Esophagus (tissue), 2 donors: ENCODE results near the gene XG. TPM values are rescaled to one million over a fixed set of nuclear protein-coding genes. Genes with fewer than 3 reads are reported as not detected.

Experiments
- H3K27ac ChIP-seq, 2 donors: one replicate each; pipeline ENCODE4 v1.5.1; 2013; ENCODE audit warnings: low read depth in 2 of 2, mild to moderate bottlenecking in 2 of 2, inconsistent platforms in 1 of 2, low read length in 1 of 2, moderate library complexity in 1 of 2
- H3K27me3 ChIP-seq, 2 donors: one replicate each; pipeline ENCODE4 v1.6.1; 2013; ENCODE audit warnings: low read length in 2 of 2, control low read depth in 1 of 2, mild to moderate bottlenecking in 1 of 2; ENCODE audit not compliant: insufficient read depth in 2 of 2, control insufficient read depth in 1 of 2
- H3K36me3 ChIP-seq, 2 donors: one replicate each; pipeline ENCODE4 v1.6.1; 2013; ENCODE audit warnings: low read length in 1 of 2; ENCODE audit not compliant: control insufficient read depth in 2 of 2, insufficient read depth in 2 of 2
- H3K4me1 ChIP-seq, 2 donors: one replicate each; pipeline ENCODE4 v1.6.1; 2013; ENCODE audit warnings: low read length in 1 of 2; ENCODE audit not compliant: control insufficient read depth in 2 of 2, insufficient read depth in 2 of 2
- H3K4me3 ChIP-seq, 2 donors: one replicate each; pipeline ENCODE4 v1.5.1; 2013; ENCODE audit warnings: low read length in 2 of 2, mild to moderate bottlenecking in 2 of 2, low read depth in 1 of 2, moderate library complexity in 1 of 2
- H3K9me3 ChIP-seq, 2 donors: one replicate each; pipeline ENCODE4 v1.6.1; 2013; ENCODE audit warnings: mild to moderate bottlenecking in 2 of 2, low read depth in 1 of 2, low read length in 1 of 2, moderate library complexity in 1 of 2; ENCODE audit not compliant: control insufficient read depth in 2 of 2, insufficient read depth in 1 of 2
- WGBS, 2 donors: extraction: QIAGEN DNeasy Blood & Tissue Kit; methylation state at CpG; one replicate each; pipeline ENCODE4 v1.1.7; 2013; 5-methylcytosine and 5-hydroxymethylcytosine counted together
- polyA plus RNA-seq, 2 donors: library from polyadenylated mRNA; stranded (reverse); fragments of 200-250 nt; gene quantifications; one replicate each; pipeline ENCODE4 v1.2.3, GENCODE V29; 2013
- donor health status: healthy with polysubstance abuse.
- donor health status: Bipolar disorder and iron deficiency.

The XG gene
- polyA plus RNA-seq, 2 donors: 10.0 to 12.6 TPM

GRCh38 chrX:2848871-2849301, 97.0 kb downstream of the XG start:
- Histone ChIP-seq H3K27ac (no peak overlapping the region), H3K27me3 (no peaks in the 10 kb centered on the region), H3K36me3 (no peaks in the 10 kb centered on the region), H3K4me3 (no peak overlapping the region), H3K9me3 (no peaks in the 10 kb centered on the region), H3K4me1 (no peaks in the 10 kb centered on the region)
- 78 to 79% methylated on average over 9 of the region's 9 CpGs for WGBS, 2 donors

- Histone ChIP-seq H3K9me3 (no peaks in the 10 kb centered on the region), H3K36me3 (no peaks in the 10 kb centered on the region), H3K4me3 (no peak overlapping the region), H3K27ac (no peak overlapping the region), H3K27me3 (no peaks in the 10 kb centered on the region), H3K4me1 (no peaks in the 10 kb centered on the region)
- WGBS, 2 donors: 96% methylated on average over 21 of the region's 21 CpGs
Observed at GRCh38 chrX:2854918-2855317, 103.1 kb downstream of the XG start.

GRCh38 chrX:2855761-2856160, 103.9 kb downstream of the XG start:
- no peaks in the 10 kb centered on the region for H3K27me3 ChIP-seq
- no peak overlapping the region for H3K27ac ChIP-seq
- H3K36me3 ChIP-seq: no peaks in the 10 kb centered on the region
- H3K9me3 ChIP-seq: no peaks in the 10 kb centered on the region
- H3K4me3 ChIP-seq: no peak overlapping the region
- 91 to 92% methylated on average over 2 of the region's 2 CpGs for WGBS, 2 donors
- no peaks in the 10 kb centered on the region for H3K4me1 ChIP-seq

GRCh38 chrX:2857566-2857965, 105.7 kb downstream of the XG start:
- Histone ChIP-seq H3K9me3 (no peaks in the 10 kb centered on the region), H3K4me3 (no peak overlapping the region), H3K27me3 (no peaks in the 10 kb centered on the region), H3K4me1 (peaks cover 0 to 2% of the 10 kb centered on the region in 2 donors), H3K36me3 (no peaks in the 10 kb centered on the region), H3K27ac (no peak overlapping the region)
- 89 to 95% methylated on average over 3 of the region's 3 CpGs for WGBS, 2 donors

- no peak overlapping the region for H3K4me3 ChIP-seq
- H3K27me3 ChIP-seq: no peaks in the 10 kb centered on the region
- no peaks in the 10 kb centered on the region for H3K36me3 ChIP-seq
- WGBS, 2 donors: 90 to 93% methylated on average over 1 of the region's 1 CpG
- H3K4me1 ChIP-seq: peaks cover 0 to 2% of the 10 kb centered on the region in 2 donors
- no peaks in the 10 kb centered on the region for H3K9me3 ChIP-seq
- no peak overlapping the region for H3K27ac ChIP-seq
Observed at GRCh38 chrX:2859197-2859797, 107.5 kb downstream of the XG start.

GRCh38 chrX:2862404-2862803, 110.6 kb downstream of the XG start:
- H3K27me3 ChIP-seq: no peaks in the 10 kb centered on the region
- H3K36me3 ChIP-seq: no peaks in the 10 kb centered on the region
- no peaks in the 10 kb centered on the region for H3K9me3 ChIP-seq
- no peak overlapping the region for H3K4me3 ChIP-seq
- peaks cover 0 to 2% of the 10 kb centered on the region in 2 donors for H3K4me1 ChIP-seq
- H3K27ac ChIP-seq: no peak overlapping the region
- 82 to 93% methylated on average over 9 of the region's 9 CpGs for WGBS, 2 donors

DNA sequence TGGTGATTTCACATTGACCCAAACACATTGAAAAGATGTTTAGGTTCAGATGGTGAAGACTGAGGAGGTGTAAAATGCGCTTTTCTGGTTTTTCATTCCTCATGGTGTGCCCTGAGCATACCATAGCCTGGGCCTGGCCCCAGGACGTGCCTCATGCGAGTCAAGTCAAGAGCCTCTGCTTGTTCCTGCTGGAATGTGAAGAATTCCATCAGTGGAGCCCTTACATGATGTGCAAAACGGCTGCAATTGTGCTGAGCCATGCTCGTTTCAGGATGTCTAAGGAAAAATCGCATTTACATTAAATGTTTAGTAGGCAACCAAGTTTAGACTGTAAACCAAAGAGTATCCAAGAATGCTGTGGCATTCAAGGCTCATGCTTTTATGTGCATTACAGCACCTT, 111.8 kb downstream of the XG start:
- no peaks in the 10 kb centered on the region for H3K36me3 ChIP-seq
- H3K4me1 ChIP-seq: peaks cover 0 to 2% of the 10 kb centered on the region in 2 donors
- 55 to 61% methylated on average over 6 of the region's 6 CpGs for WGBS, 2 donors
- H3K9me3 ChIP-seq: no peaks in the 10 kb centered on the region
- no peak overlapping the region for H3K4me3 ChIP-seq
- no peaks in the 10 kb centered on the region for H3K27me3 ChIP-seq
- no peak overlapping the region for H3K27ac ChIP-seq

Other genes starting within 250 kb of the XG start
- 100 to 1,000 TPM; 133 to 198 TPM for gene CD99, start 60.7 kb upstream of the XG start, polyA plus RNA-seq
- under 1 TPM; 0.16 to 0.42 TPM for gene GYG2, start 76.9 kb downstream of the XG start, polyA plus RNA-seq
- gene ARSD, start 177.3 kb downstream of the XG start, polyA plus RNA-seq: 10 to 100 TPM; 10.5 to 10.9 TPM